Activated CD4-positive, alpha-beta T cell treated with anti-CD3 and anti-CD28 coated beads for 1 hour (primary cell): ENCODE results near the gene KRTAP4-16.
"Not testable (repeated sequence)": the region's sequence is repeated elsewhere in the genome, so short reads cannot be mapped to it uniquely, and the experiment has no call there.

ENCODE experiments used
- DNase-seq: peaks from one replicate; pipeline ENCODE4 v3.0.0-alpha.2; 2020

Gene KRTAP4-16

GRCh38 chr17:41101586-41102259 is at the start of gene KRTAP4-16:
Gene KRTAP4-16, minus strand, starts transcription at chr17:41102209. Its CDS starts 0 bp downstream, at chr17:41102209.
- no peak for DNase-seq

- no peak for DNase-seq
These were observed 49.5 kb upstream of the KRTAP4-16 start for GRCh38 chr17:41151525-41151924.

GRCh38 chr17:41150026-41150425 is 48.0 kb upstream of the KRTAP4-16 start:
- DNase-seq: no peak

- no peak for DNase-seq
These were observed 47.6 kb upstream of the KRTAP4-16 start, which contains the start of gene KRTAP4-5 for GRCh38 chr17:41149652-41149985. Gene KRTAP4-5, minus strand, starts transcription at chr17:41149825. Its CDS starts 58 bp downstream, at chr17:41149767.

- not testable (repeated sequence) for DNase-seq
These were observed 47.1 kb upstream of the KRTAP4-16 start for GRCh38 chr17:41148971-41149651.

- no peak for DNase-seq
These were observed 45.7 kb upstream of the KRTAP4-16 start for GRCh38 chr17:41147531-41148204.

GRCh38 chr17:41145261-41145660 is 43.3 kb upstream of the KRTAP4-16 start:
- DNase-seq: no peak

- DNase-seq: no peak
These were observed 42.8 kb upstream of the KRTAP4-16 start for GRCh38 chr17:41144846-41145245.

- no peak for DNase-seq
These were observed 39.4 kb upstream of the KRTAP4-16 start for GRCh38 chr17:41141361-41141760.

GRCh38 chr17:41140360-41141131 is 38.5 kb upstream of the KRTAP4-16 start, which contains the start of gene KRTAP4-6:
Gene KRTAP4-6, minus strand, starts transcription at chr17:41140544. Its CDS starts 57 bp downstream, at chr17:41140487.
- no peak for DNase-seq

GRCh38 chr17:41139865-41140264 is 37.9 kb upstream of the KRTAP4-16 start:
- DNase-seq: not testable (repeated sequence)

GRCh38 chr17:41133880-41134735 is 32.1 kb upstream of the KRTAP4-16 start:
- DNase-seq: no peak

- no peak for DNase-seq
These were observed 30.0 kb upstream of the KRTAP4-16 start for GRCh38 chr17:41131979-41132378.

- DNase-seq: no peak
These were observed 25.4 kb upstream of the KRTAP4-16 start for GRCh38 chr17:41127371-41127770.

- no peak for DNase-seq
These were observed 24.4 kb upstream of the KRTAP4-16 start for GRCh38 chr17:41126412-41126811.

GRCh38 chr17:41125064-41125463 is 23.1 kb upstream of the KRTAP4-16 start:
- no peak for DNase-seq

- not testable (repeated sequence) for DNase-seq
These were observed 22.0 kb upstream of the KRTAP4-16 start, which contains the start of gene KRTAP4-12 for GRCh38 chr17:41123991-41124371. Gene KRTAP4-12, minus strand, starts transcription at chr17:41124182. Its CDS starts 60 bp downstream, at chr17:41124122.

- DNase-seq: not testable (repeated sequence)
These were observed 21.4 kb upstream of the KRTAP4-16 start for GRCh38 chr17:41123292-41123990.

GRCh38 chr17:41121742-41122141 is 19.7 kb upstream of the KRTAP4-16 start:
- no peak for DNase-seq

GRCh38 chr17:41119696-41120690 is 18.0 kb upstream of the KRTAP4-16 start:
- DNase-seq: not testable (repeated sequence)
